IMR-90 (cell line): Measurements from ENCODE around the gene THRAP3. TPM values are rescaled to one million over a fixed set of nuclear protein-coding genes. Genes with fewer than 3 reads are reported as not detected.

Experiments
- ATAC-seq: fragments of 200-7000 bp; cut with Tn5 transposase; 2 replicates; pipeline ENCODE4 v1.9.1; 2020; ENCODE audit warnings: low read depth, mild to moderate bottlenecking, moderate library complexity
- BruUV-seq: library from RNA; stranded (reverse); fragments of 400-500 nt; replicated peaks from 2 replicates; lab custom pipeline; 2021; lab: Mats Ljungman, UMichigan
- CTCF ChIA-PET: fragments of 300-600 bp; formaldehyde crosslinking; extraction: SDS; loops from one replicate; lab custom pipeline; 2021; ENCODE audit warnings: antibody characterized with exemption; lab: Yijun Ruan, JAX
- POLR2A ChIA-PET: fragments of 300-600 bp; sonication (Branson Sonifier 250); formaldehyde crosslinking; loops from one replicate; lab custom pipeline; 2022; ENCODE audit warnings: antibody characterized with exemption; ENCODE audit not compliant: unreplicated experiment; lab: Charles Lee
- DNase-seq: peaks from one replicate; pipeline ENCODE4 v3.0.0; 2013
- H2AFZ ChIP-seq: replicated peaks from 2 replicates; pipeline ENCODE3; 2013; ENCODE audit warnings: low read length, mild to moderate bottlenecking; ENCODE audit not compliant: poor library complexity
- H2AK5ac ChIP-seq: 2 replicates; pipeline ENCODE4 v1.6.1; 2013; ENCODE audit warnings: low read depth, low read length, inconsistent platforms
- H2AK9ac ChIP-seq: replicated peaks from 2 replicates; pipeline ENCODE3; 2013; ENCODE audit warnings: mild to moderate bottlenecking, low read depth, low read length, moderate library complexity; ENCODE audit not compliant: poor library complexity
- H2BK120ac ChIP-seq: 2 replicates; pipeline ENCODE4 v1.6.1; 2013; ENCODE audit warnings: low read depth, low read length, inconsistent platforms
- H2BK15ac ChIP-seq: 3 replicates; pipeline ENCODE4 v1.6.1; 2013; ENCODE audit warnings: low read depth, low read length, inconsistent platforms
- H2BK20ac ChIP-seq: 2 replicates; pipeline ENCODE4 v1.6.1; 2013; ENCODE audit warnings: low read depth, mild to moderate bottlenecking, inconsistent platforms, low read length, moderate library complexity
- H2BK5ac ChIP-seq: 2 replicates; pipeline ENCODE4 v1.6.1; 2013; ENCODE audit warnings: mild to moderate bottlenecking, low read depth, low read length, inconsistent platforms; ENCODE audit not compliant: poor library complexity, severe bottlenecking
- H3K14ac ChIP-seq: replicated peaks from 2 replicates; pipeline ENCODE4 v1.6.1; 2013; ENCODE audit warnings: low read depth, low read length, inconsistent platforms
- H3K18ac ChIP-seq: 2 replicates; pipeline ENCODE4 v1.6.1; 2013; ENCODE audit warnings: low read depth, low read length, control low read depth
- H3K23ac ChIP-seq: 2 replicates; pipeline ENCODE4 v1.6.1; 2013; ENCODE audit warnings: low read depth, low read length, inconsistent platforms
- H3K27ac ChIP-seq: 2 replicates; pipeline ENCODE4 v1.5.1; 2013; ENCODE audit warnings: mild to moderate bottlenecking, control low read depth, low read length; ENCODE audit not compliant: insufficient read depth
- H3K27me3 ChIP-seq: 2 replicates; pipeline ENCODE4 v1.6.1; 2013; ENCODE audit warnings: low read length; ENCODE audit not compliant: control insufficient read depth, insufficient read depth
- H3K36me3 ChIP-seq: 2 replicates; pipeline ENCODE4 v1.6.1; 2013; ENCODE audit warnings: low read length, mixed read lengths; ENCODE audit not compliant: control insufficient read depth, insufficient read depth
- H3K4ac ChIP-seq: 2 replicates; pipeline ENCODE4 v1.6.1; 2013; ENCODE audit warnings: low read depth, low read length, inconsistent platforms
- H3K4me1 ChIP-seq: 2 replicates; pipeline ENCODE4 v1.6.1; 2013; ENCODE audit warnings: low read length, mixed read lengths; ENCODE audit not compliant: control insufficient read depth, insufficient read depth
- H3K4me2 ChIP-seq: 2 replicates; pipeline ENCODE4 v1.6.1; 2013; ENCODE audit warnings: low read depth, mild to moderate bottlenecking, control low read depth, low read length, moderate library complexity
- H3K4me3 ChIP-seq: 2 replicates; pipeline ENCODE4 v1.5.1; 2013; ENCODE audit warnings: low read depth, mild to moderate bottlenecking, control low read depth, low read length, moderate library complexity; ENCODE audit not compliant: insufficient read depth
- H3K56ac ChIP-seq: 2 replicates; pipeline ENCODE4 v1.6.1; 2013; ENCODE audit warnings: low read length, inconsistent platforms; ENCODE audit not compliant: insufficient read depth; ENCODE audit errors: extremely low read depth
- H3K79me1 ChIP-seq, 2 experiments: 2 replicates each; pipeline ENCODE4 v1.6.1; 2013; ENCODE audit warnings: low read length in 2 of 2, inconsistent platforms in 1 of 2, low read depth in 1 of 2
- H3K9ac ChIP-seq: 2 replicates; pipeline ENCODE4 v1.6.1; 2013; ENCODE audit warnings: low read depth, low read length, control low read depth
- H3K9me1 ChIP-seq: 2 replicates; pipeline ENCODE4 v1.6.1; 2013; ENCODE audit warnings: low read length, inconsistent platforms; ENCODE audit not compliant: insufficient read depth
- H3K9me3 ChIP-seq: 2 replicates; pipeline ENCODE4 v1.6.1; 2013; ENCODE audit warnings: low read length; ENCODE audit not compliant: control insufficient read depth, insufficient read depth
- H4K20me1 ChIP-seq: 2 replicates; pipeline ENCODE4 v1.6.1; 2013; ENCODE audit warnings: low read length, inconsistent platforms; ENCODE audit not compliant: insufficient read depth
- H4K5ac ChIP-seq: 2 replicates; pipeline ENCODE4 v1.6.1; 2013; ENCODE audit warnings: mild to moderate bottlenecking, low read depth, low read length, control low read depth
- H4K8ac ChIP-seq, 2 experiments: 2 replicates each; pipeline ENCODE4 v1.6.1; 2013; ENCODE audit warnings: low read depth in 2 of 2, low read length in 2 of 2, control low read depth in 1 of 2, inconsistent platforms in 1 of 2
- H4K91ac ChIP-seq: 2 replicates; pipeline ENCODE4 v1.6.1; 2013; ENCODE audit warnings: low read depth, low read length, inconsistent platforms; ENCODE audit not compliant: insufficient read depth
- MXI1 ChIP-seq: IDR thresholded peaks from 2 replicates; pipeline ENCODE4 v1.6.1; 2012; ENCODE audit warnings: low read depth, mild to moderate bottlenecking, low read length, moderate library complexity, borderline replicate concordance
- NFE2L2 ChIP-seq: fragments of 150-350 bp; IDR thresholded peaks from 2 replicates; pipeline ENCODE4 v1.6.1; 2016; ENCODE audit warnings: low read depth, mild to moderate bottlenecking, low read length
- SMC3 ChIP-seq: fragments of 150-350 bp; IDR thresholded peaks from 2 replicates; pipeline ENCODE4 v1.6.1; 2016; ENCODE audit warnings: low read depth, mild to moderate bottlenecking, antibody characterized with exemption, low read length, moderate library complexity
- USF2 ChIP-seq: fragments of 150-350 bp; IDR thresholded peaks from 2 replicates; pipeline ENCODE4 v1.6.1; 2017; ENCODE audit warnings: mild to moderate bottlenecking, antibody characterized with exemption, low read length, low read depth
- WGBS, 2 experiments: methylation state at CpG; one replicate each; pipeline versions ENCODE4 v1.1.5 to v1.1.7; 2013; ENCODE audit warnings: missing lambda C conversion rate in 2 of 2; ENCODE audit not compliant: insufficient read length in 1 of 2; ENCODE audit errors: extremely low coverage in 2 of 2; 5-methylcytosine and 5-hydroxymethylcytosine counted together
- dilution Hi-C: fragments of 300-500 bp; cut with HindIII; formaldehyde crosslinking; loops from one replicate; pipeline ENCODE4 v1.14.3; 2018; ENCODE audit warnings: low sequenced_read_pairs; ENCODE audit not compliant: unreplicated experiment
- in situ Hi-C: fragments of 300-500 bp; cut with MboI; formaldehyde crosslinking; loops from 3 replicates; pipeline ENCODE4 v1.14.3; 2019; ENCODE audit warnings: low sequenced_read_pairs, inconsistent platforms, mixed read lengths
- intact Hi-C: fragments of 100-400 bp; cut with micrococcal nuclease; formaldehyde crosslinking; loops from 2 replicates; pipeline ENCODE4 v1.10.0; 2022
- polyA plus RNA-seq, 3 experiments: library from polyadenylated mRNA; depleted of rRNA; stranded (reverse); fragments of >200 nt; gene quantifications; 2 replicates each; pipeline ENCODE4 v1.2.3, GENCODE V29; 2012; ENCODE audit warnings: low replicate concordance in 1 of 3
- total RNA-seq: library from RNA; depleted of rRNA; stranded (reverse); fragments of >200 nt; gene quantifications from 2 replicates; pipeline ENCODE4 v1.2.3, GENCODE V29; 2012

The THRAP3 gene
- total and polyA plus RNA-seq, 2 of the 4 experiments (the other 2 are of a cell fraction): 60.6 to 66.5 TPM

GRCh38 chr1:36346741-36347370, 122.6 kb downstream of the THRAP3 start:
- dilution Hi-C loops: no loop called here
- Histone ChIP-seq H3K9me3 (no peaks in the 10 kb centered on the region), H3K4ac (no peak overlapping the region), H3K9ac (no peak overlapping the region), H3K27ac (no peak overlapping the region), H4K5ac (no peak overlapping the region), H2AK9ac (peak overlapping the region; percentile 21), H3K56ac (no peak overlapping the region), H4K8ac (no peak overlapping the region), H4K91ac (no peak overlapping the region), H3K79me1 (peaks cover 13 to 65% of the 10 kb centered on the region in 2 experiments; a peak in 3 of 4 replicates), H3K36me3 (peaks cover 58% of the 10 kb centered on the region), H3K23ac (no peak overlapping the region), H2AK5ac (no peak overlapping the region), H4K20me1 (no peaks in the 10 kb centered on the region), H3K27me3 (no peaks in the 10 kb centered on the region), H3K4me2 (no peak overlapping the region), H3K4me3 (no peak overlapping the region), H3K9me1 (peaks cover 28% of the 10 kb centered on the region), H2BK15ac (no peak overlapping the region), H3K18ac (no peak overlapping the region), H2BK5ac (no peak overlapping the region), H3K14ac (no peak overlapping the region), H2BK20ac (no peak overlapping the region), H3K4me1 (peaks cover 38% of the 10 kb centered on the region), H2BK120ac (no peak overlapping the region), H2AFZ (no peak overlapping the region)
- DNase-seq (no peak), ATAC-seq (no peak)
- ChIA-PET CTCF (no interaction called here), POLR2A (no interaction called here)
- intact Hi-C loops: no loop called here
- in situ Hi-C loops: no loop called here
- TF ChIP-seq MXI1 (no peak), SMC3 (no peak), NFE2L2 (no peak), USF2 (no peak)
- 100% methylated on average over 2 of the region's 8 CpGs; no CpG with 5 or more reads in 1 of the 2 experiments for WGBS, 2 experiments
- no TSS peak for BruUV-seq
